Measurements from ENCODE around the gene ERFL. TPM values are rescaled to one million over a fixed set of nuclear protein-coding genes. Genes with fewer than 3 reads are reported as not detected.

ERFL gene
- total and polyA plus RNA-seq, 2 experiments from 2014 or later, result 0.69 TPM; not detected in 1

DNA sequence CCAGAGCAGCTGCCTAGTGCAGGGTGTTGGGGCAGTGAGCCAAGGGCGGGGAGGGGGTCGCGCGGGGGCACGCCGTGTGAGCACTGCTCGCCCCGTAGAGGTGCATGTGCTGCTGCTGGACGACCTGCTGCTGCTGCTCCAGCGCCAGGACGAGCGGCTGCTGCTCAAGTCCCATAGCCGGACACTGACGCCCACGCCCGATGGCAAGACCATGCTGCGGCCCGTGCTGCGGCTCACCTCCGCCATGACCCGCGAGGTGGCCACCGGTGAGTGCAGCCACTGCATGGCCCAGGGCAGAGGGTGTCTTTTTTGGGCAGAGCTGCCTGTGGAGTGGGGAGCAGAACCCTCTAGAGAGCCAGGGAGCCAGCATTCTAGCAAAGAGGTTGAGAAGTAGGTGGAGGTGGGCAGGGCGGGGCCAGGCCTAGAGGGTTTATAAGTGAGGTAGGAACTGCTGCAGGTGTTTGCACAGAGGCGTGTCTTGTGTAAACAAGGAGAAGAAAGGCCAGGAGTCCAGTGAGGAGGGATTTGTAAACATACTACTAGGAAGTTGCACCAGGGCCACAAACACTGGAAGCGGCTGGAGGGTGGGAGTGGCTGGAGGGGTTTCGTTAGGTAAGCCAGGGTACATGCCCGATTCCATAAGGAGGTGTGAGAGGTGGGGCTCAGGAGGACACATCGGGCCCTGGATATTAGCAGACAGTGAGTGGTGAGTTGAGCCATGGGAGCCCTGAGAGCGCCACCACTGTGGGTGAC lies 24.0 kb downstream of the ERFL start:
- Histone ChIP-seq H3K4me2 (no peak overlapping the region), H3K4me3 (no peak overlapping the region), H3F3A (replicated peaks; ENCODE audit: low read depth) (no peaks in the 10 kb centered on the region), H4K20me1 (replicated peaks; ENCODE audit: insufficient read depth) (no peaks in the 10 kb centered on the region), H2AFZ (no peak overlapping the region), H3K36me3 (ENCODE audit: insufficient read depth) (peaks cover 7% of the 10 kb centered on the region; the same call in 1 of the 2 replicates), H3K27me3 (ENCODE audit: insufficient read depth) (peaks cover 7% of the 10 kb centered on the region), H3K4me1 (ENCODE audit: insufficient read depth) (no peaks in the 10 kb centered on the region; the same call in 1 of the 2 replicates), H3K79me2 (replicated peaks; ENCODE audit: insufficient read depth) (no peaks in the 10 kb centered on the region), H3K9me2 (ENCODE audit: insufficient read depth) (no peaks in the 10 kb centered on the region), H3K27ac (ENCODE audit: low read depth) (no peak overlapping the region)
- Mint-ChIP-seq H3K4me1 (peaks cover 11% of the 10 kb centered on the region), H3K9me3 (no peaks in the 10 kb centered on the region; the same call in 2 of the 3 replicates), H3K4me3 (no peak overlapping the region), H3K27ac (no peak overlapping the region), H3K27me3 (ENCODE audit: insufficient read depth, low read depth, poor library complexity) (peaks cover 7% of the 10 kb centered on the region), H3K36me3 (ENCODE audit: low read depth) (peaks cover 48% of the 10 kb centered on the region)
- no peak for TF ChIP-seq EZH2 (IDR thresholded peaks at IDR 0.05; ENCODE audit: low read depth, unreplicated experiment)
- TF ChIP-seq STAT1 (IDR thresholded peaks at IDR 0.05; ENCODE audit: unreplicated experiment), result no peak
- TF ChIP-seq, protein P1, sequence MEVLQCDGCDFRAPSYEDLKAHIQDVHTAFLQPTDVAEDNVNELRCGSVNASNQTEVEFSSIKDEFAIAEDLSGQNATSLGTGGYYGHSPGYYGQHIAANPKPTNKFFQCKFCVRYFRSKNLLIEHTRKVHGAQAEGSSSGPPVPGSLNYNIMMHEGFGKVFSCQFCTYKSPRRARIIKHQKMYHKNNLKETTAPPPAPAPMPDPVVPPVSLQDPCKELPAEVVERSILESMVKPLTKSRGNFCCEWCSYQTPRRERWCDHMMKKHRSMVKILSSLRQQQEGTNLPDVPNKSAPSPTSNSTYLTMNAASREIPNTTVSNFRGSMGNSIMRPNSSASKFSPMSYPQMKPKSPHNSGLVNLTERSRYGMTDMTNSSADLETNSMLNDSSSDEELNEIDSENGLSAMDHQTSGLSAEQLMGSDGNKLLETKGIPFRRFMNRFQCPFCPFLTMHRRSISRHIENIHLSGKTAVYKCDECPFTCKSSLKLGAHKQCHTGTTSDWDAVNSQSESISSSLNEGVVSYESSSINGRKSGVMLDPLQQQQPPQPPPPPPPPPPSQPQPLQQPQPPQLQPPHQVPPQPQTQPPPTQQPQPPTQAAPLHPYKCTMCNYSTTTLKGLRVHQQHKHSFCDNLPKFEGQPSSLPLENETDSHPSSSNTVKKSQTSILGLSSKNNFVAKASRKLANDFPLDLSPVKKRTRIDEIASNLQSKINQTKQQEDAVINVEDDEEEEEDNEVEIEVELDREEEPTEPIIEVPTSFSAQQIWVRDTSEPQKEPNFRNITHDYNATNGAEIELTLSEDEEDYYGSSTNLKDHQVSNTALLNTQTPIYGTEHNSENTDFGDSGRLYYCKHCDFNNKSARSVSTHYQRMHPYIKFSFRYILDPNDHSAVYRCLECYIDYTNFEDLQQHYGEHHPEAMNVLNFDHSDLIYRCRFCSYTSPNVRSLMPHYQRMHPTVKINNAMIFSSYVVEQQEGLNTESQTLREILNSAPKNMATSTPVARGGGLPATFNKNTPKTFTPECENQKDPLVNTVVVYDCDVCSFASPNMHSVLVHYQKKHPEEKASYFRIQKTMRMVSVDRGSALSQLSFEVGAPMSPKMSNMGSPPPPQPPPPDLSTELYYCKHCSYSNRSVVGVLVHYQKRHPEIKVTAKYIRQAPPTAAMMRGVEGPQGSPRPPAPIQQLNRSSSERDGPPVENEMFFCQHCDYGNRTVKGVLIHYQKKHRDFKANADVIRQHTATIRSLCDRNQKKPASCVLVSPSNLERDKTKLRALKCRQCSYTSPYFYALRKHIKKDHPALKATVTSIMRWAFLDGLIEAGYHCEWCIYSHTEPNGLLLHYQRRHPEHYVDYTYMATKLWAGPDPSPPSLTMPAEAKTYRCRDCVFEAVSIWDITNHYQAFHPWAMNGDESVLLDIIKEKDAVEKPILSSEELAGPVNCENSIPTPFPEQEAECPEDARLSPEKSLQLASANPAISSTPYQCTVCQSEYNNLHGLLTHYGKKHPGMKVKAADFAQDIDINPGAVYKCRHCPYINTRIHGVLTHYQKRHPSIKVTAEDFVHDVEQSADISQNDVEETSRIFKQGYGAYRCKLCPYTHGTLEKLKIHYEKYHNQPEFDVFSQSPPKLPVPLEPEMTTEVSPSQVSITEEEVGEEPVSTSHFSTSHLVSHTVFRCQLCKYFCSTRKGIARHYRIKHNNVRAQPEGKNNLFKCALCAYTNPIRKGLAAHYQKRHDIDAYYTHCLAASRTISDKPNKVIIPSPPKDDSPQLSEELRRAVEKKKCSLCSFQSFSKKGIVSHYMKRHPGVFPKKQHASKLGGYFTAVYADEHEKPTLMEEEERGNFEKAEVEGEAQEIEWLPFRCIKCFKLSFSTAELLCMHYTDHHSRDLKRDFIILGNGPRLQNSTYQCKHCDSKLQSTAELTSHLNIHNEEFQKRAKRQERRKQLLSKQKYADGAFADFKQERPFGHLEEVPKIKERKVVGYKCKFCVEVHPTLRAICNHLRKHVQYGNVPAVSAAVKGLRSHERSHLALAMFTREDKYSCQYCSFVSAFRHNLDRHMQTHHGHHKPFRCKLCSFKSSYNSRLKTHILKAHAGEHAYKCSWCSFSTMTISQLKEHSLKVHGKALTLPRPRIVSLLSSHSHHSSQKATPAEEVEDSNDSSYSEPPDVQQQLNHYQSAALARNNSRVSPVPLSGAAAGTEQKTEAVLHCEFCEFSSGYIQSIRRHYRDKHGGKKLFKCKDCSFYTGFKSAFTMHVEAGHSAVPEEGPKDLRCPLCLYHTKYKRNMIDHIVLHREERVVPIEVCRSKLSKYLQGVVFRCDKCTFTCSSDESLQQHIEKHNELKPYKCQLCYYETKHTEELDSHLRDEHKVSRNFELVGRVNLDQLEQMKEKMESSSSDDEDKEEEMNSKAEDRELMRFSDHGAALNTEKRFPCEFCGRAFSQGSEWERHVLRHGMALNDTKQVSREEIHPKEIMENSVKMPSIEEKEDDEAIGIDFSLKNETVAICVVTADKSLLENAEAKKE (CRISPR knock-in tag; IDR thresholded peaks at IDR 0.05), result no peak
- no peak for TF ChIP-seq POLR2AphosphoS5 (IDR thresholded peaks at IDR 0.05; ENCODE audit: low read depth)
- TF ChIP-seq, protein P2, sequence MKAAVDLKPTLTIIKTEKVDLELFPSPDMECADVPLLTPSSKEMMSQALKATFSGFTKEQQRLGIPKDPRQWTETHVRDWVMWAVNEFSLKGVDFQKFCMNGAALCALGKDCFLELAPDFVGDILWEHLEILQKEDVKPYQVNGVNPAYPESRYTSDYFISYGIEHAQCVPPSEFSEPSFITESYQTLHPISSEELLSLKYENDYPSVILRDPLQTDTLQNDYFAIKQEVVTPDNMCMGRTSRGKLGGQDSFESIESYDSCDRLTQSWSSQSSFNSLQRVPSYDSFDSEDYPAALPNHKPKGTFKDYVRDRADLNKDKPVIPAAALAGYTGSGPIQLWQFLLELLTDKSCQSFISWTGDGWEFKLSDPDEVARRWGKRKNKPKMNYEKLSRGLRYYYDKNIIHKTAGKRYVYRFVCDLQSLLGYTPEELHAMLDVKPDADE (IDR thresholded peaks at IDR 0.05), result no peak
- TF ChIP-seq, protein P3, sequence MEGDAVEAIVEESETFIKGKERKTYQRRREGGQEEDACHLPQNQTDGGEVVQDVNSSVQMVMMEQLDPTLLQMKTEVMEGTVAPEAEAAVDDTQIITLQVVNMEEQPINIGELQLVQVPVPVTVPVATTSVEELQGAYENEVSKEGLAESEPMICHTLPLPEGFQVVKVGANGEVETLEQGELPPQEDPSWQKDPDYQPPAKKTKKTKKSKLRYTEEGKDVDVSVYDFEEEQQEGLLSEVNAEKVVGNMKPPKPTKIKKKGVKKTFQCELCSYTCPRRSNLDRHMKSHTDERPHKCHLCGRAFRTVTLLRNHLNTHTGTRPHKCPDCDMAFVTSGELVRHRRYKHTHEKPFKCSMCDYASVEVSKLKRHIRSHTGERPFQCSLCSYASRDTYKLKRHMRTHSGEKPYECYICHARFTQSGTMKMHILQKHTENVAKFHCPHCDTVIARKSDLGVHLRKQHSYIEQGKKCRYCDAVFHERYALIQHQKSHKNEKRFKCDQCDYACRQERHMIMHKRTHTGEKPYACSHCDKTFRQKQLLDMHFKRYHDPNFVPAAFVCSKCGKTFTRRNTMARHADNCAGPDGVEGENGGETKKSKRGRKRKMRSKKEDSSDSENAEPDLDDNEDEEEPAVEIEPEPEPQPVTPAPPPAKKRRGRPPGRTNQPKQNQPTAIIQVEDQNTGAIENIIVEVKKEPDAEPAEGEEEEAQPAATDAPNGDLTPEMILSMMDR (conservative IDR thresholded peaks at IDR 0.05; ENCODE audit: low read depth in 2 of 2), result no peak
- TF ChIP-seq ZNF331 (CRISPR knock-in tag; IDR thresholded peaks at IDR 0.05; ENCODE audit: low read depth), result no peak
- DNase-seq (ENCODE audit: low spot score), result no peak
- ATAC-seq, result no peak

All from GM23338 (cell line).